CD4-positive, CD25-positive, alpha-beta regulatory T cell (primary cell): ENCODE results near the gene ERP44. TPM values are rescaled to one million over a fixed set of nuclear protein-coding genes. Genes with fewer than 3 reads are reported as not detected.
"Not testable (repeated sequence)": the region's sequence is repeated elsewhere in the genome, so short reads cannot be mapped to it uniquely, and the experiment has no call there.

Source experiments
- ATAC-seq, 2 donors: fragments of 150-1000 bp; cut with Tn5 transposase; one replicate each; pipeline ENCODE4 v1.10.0; 2021; ENCODE audit warnings: low read depth in 2 of 2, moderate number of reproducible peaks in 2 of 2, moderate library complexity in 1 of 2
- DNase-seq, 3 donors: peaks; one replicate each; pipeline versions ENCODE4 v3.0.0 to v3.0.0-alpha.2; 2012 to 2022; ENCODE audit warnings: mixed read lengths in 1 of 3
- H3K27ac ChIP-seq: one replicate; pipeline ENCODE4 v1.7.0; 2013; ENCODE audit warnings: mild to moderate bottlenecking, low read length; ENCODE audit not compliant: insufficient read depth, poor library complexity, severe bottlenecking
- H3K27me3 ChIP-seq: one replicate; pipeline ENCODE4 v1.7.0; 2013; ENCODE audit warnings: low read length; ENCODE audit not compliant: control insufficient read depth, insufficient read depth
- H3K36me3 ChIP-seq: one replicate; pipeline ENCODE4 v1.7.0; 2013; ENCODE audit warnings: mild to moderate bottlenecking, low read length, moderate library complexity; ENCODE audit not compliant: control insufficient read depth, insufficient read depth
- H3K4me1 ChIP-seq: 2 replicates; pipeline ENCODE4 v1.7.0; 2013; ENCODE audit warnings: mild to moderate bottlenecking, low read length; ENCODE audit not compliant: insufficient read depth, control insufficient read depth, poor library complexity, severe bottlenecking
- H3K4me3 ChIP-seq: one replicate; pipeline ENCODE4 v1.7.0; 2013; ENCODE audit warnings: low read depth, mild to moderate bottlenecking, low read length, moderate library complexity
- H3K9me3 ChIP-seq, 2 experiments: 1 replicate in 1 of 2; 2 replicates in 1 of 2; pipeline ENCODE4 v1.7.0; 2013; ENCODE audit warnings: low read length in 2 of 2, mild to moderate bottlenecking in 1 of 2, moderate library complexity in 1 of 2; ENCODE audit not compliant: control insufficient read depth in 2 of 2
- H3K27ac Mint-ChIP-seq, 3 donors: one replicate each; pipeline ENCODE4 v1.8.0; 2020 to 2022; ENCODE audit warnings: mild to moderate bottlenecking in 3 of 3, mixed read lengths in 3 of 3, moderate library complexity in 2 of 3
- H3K27me3 Mint-ChIP-seq: one replicate; pipeline ENCODE4 v1.8.0; 2022; ENCODE audit warnings: mild to moderate bottlenecking, mixed read lengths
- H3K36me3 Mint-ChIP-seq: one replicate; pipeline ENCODE4 v1.8.0; 2020; ENCODE audit warnings: mixed read lengths
- H3K4me1 Mint-ChIP-seq, 4 donors: one replicate each; pipeline ENCODE4 v1.8.0; 2020 to 2022; ENCODE audit warnings: mixed read lengths in 4 of 4, mild to moderate bottlenecking in 1 of 4
- H3K4me3 Mint-ChIP-seq, 4 donors: one replicate each; pipeline ENCODE4 v1.8.0; 2020 to 2022; ENCODE audit warnings: mild to moderate bottlenecking in 4 of 4, mixed read lengths in 4 of 4, moderate library complexity in 3 of 4
- H3K9me3 Mint-ChIP-seq, 7 donors: one replicate each; pipeline ENCODE4 v1.8.0; 2020 to 2022; ENCODE audit warnings: mixed read lengths in 7 of 7, mild to moderate bottlenecking in 3 of 7, moderate library complexity in 2 of 7
- polyA plus RNA-seq, 4 donors: library from polyadenylated mRNA; unstranded; fragments of 300-500 nt; fragmentation: Illumina TruSeq; gene quantifications; one replicate each; pipeline ENCODE4 v1.2.3, GENCODE V29; 2021
- total RNA-seq: library from RNA; stranded (reverse); gene quantifications from one replicate; pipeline ENCODE4 v1.2.3, GENCODE V29; 2022

ERP44 gene
- total and polyA plus RNA-seq, 5 donors from 2014 or later, result 14.0 to 42.6 (median 35.0) TPM

DNA sequence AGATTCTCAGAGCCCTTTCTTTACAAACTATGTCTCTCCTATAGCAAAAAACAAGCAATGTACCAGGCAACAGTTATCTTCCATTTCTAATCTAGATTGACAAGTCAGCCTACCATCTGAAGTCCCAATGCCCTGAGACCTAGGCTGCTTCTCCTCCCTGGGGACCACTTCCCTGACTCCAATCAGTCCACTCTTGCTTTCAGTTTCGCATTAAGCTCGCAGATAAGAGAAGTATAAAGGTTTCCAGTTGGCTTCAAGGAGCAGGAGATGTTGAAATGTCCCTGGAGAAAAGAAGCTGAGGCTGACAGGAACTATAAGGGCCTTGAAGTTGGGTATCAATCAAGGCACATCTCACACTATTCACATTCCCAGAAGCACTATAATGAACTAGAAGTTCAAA is 32.3 kb downstream of the ERP44 start:
- peak in 1 of 3 donors; percentile 5 for DNase-seq
- Histone ChIP-seq H3K36me3 (no peaks in the 10 kb centered on the region), H3K9me3 (no peaks in the 10 kb centered on the region), H3K27me3 (no peaks in the 10 kb centered on the region), H3K27ac (no peak overlapping the region), H3K4me1 (no peaks in the 10 kb centered on the region), H3K4me3 (no peak overlapping the region)
- H3K4me3 Mint-ChIP-seq, result no peak overlapping the region
- H3K9me3 Mint-ChIP-seq, result peaks cover 0 to 1% (median 0%) of the 10 kb centered on the region in 7 donors
- H3K4me1 Mint-ChIP-seq, result peaks cover 19 to 38% (median 36%) of the 10 kb centered on the region in 4 donors
- no peak for ATAC-seq
- no peaks in the 10 kb centered on the region for H3K27me3 Mint-ChIP-seq
- peak overlapping the region in 2 of 3 donors; percentile 1 to 73 for H3K27ac Mint-ChIP-seq
- peaks cover 7% of the 10 kb centered on the region for H3K36me3 Mint-ChIP-seq

DNA sequence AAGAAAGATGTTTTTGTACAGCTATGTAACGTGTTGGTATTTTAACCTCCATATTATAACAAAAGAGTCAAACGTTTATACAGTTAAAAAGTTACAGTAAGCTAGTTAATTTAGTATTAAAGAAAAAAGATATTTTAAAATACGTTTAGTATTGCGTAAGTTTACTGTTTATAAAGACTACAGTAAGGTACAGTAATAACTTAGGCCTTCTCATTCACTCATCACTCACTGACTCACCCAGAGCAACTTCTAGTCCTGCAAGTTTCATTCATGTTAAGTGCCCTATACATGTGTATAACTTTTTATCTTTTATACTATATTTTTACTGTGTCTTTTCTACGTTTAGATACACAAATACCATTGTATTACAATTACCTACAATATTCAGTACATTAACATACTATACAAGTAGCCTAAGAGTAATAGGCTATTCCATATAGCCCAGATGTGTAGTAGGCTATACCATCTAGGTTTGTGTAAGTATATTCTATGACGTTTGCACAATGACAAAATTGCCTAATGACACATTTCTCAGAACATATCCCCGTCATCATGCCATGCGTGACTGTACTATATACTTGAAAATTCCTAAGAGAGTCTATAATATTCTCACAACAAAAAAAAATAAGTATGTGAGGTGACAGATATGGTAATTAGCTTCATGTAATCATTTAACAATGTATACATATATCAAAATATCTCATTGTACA is 33.8 kb downstream of the ERP44 start:
- Mint-ChIP-seq H3K9me3 (peaks cover 0 to 1% (median 0%) of the 10 kb centered on the region in 7 donors), H3K36me3 (peaks cover 7% of the 10 kb centered on the region), H3K27me3 (no peaks in the 10 kb centered on the region), H3K4me1 (peaks cover 19 to 35% (median 30%) of the 10 kb centered on the region in 4 donors), H3K4me3 (no peak overlapping the region), H3K27ac (no peak overlapping the region)
- H3K4me3 ChIP-seq, result no peak overlapping the region
- H3K9me3 ChIP-seq, result no peaks in the 10 kb centered on the region
- H3K27me3 ChIP-seq, result no peaks in the 10 kb centered on the region
- no peak overlapping the region for H3K27ac ChIP-seq
- no peaks in the 10 kb centered on the region for H3K4me1 ChIP-seq
- DNase-seq, result no peak
- no peaks in the 10 kb centered on the region for H3K36me3 ChIP-seq
- ATAC-seq, result no peak

DNA sequence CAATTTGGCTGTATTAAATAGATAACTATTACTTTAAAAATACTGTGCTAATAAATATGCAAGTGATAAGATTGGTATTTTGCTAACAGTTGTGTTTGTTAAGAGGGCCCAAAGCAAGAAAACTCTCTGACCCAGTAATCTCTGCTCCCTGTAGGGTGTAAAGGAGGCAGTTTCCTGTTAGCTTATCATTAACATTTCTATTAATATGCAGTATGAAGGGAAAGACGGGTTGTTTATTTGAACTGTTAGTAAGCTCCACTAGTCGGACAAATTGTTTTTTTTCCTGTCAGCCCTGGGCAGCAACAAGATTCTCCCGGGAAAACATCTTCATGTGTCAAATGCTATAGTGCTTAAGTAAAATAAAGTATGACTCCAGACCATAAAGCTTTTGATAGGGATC is 35.6 kb downstream of the ERP44 start:
- Histone ChIP-seq H3K27ac (no peak overlapping the region), H3K4me1 (no peaks in the 10 kb centered on the region), H3K36me3 (peaks cover 15% of the 10 kb centered on the region), H3K9me3 (no peaks in the 10 kb centered on the region), H3K4me3 (no peak overlapping the region), H3K27me3 (no peaks in the 10 kb centered on the region)
- H3K9me3 Mint-ChIP-seq, result peaks cover 0 to 1% (median 0%) of the 10 kb centered on the region in 7 donors
- H3K27me3 Mint-ChIP-seq, result no peaks in the 10 kb centered on the region
- peaks cover 13% of the 10 kb centered on the region for H3K36me3 Mint-ChIP-seq
- no peak for ATAC-seq
- H3K27ac Mint-ChIP-seq, result no peak overlapping the region
- peaks cover 25 to 36% (median 32%) of the 10 kb centered on the region in 4 donors for H3K4me1 Mint-ChIP-seq
- no peak for DNase-seq
- H3K4me3 Mint-ChIP-seq, result no peak overlapping the region

DNA sequence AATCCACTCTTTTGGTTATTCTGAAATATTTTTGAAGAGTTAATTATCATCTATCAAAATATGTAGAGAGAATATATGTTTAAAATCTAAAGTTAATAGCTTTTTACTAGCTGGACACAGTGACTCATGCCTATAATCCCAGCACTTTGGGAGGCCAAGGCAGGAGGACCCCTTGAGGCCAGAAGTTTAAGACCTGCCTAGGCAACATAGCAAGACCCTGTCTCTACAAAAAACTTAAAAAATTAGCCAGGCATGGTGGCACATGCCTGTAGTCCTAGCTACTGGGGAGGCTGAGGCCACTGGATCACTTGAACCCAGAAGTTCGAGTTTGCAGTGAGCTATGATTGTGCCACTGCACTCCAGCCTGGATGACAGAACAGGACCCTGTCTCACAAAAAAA is 36.1 kb downstream of the ERP44 start:
- ATAC-seq, H3K27me3 Mint-ChIP-seq, H3K9me3 ChIP-seq, H3K4me3 Mint-ChIP-seq, H3K27ac Mint-ChIP-seq, DNase-seq, H3K9me3 Mint-ChIP-seq, H3K27me3 ChIP-seq, H3K27ac ChIP-seq, H3K4me3 ChIP-seq, H3K4me1 ChIP-seq: not testable (repeated sequence)
- peaks cover 20% of the 10 kb centered on the region for H3K36me3 ChIP-seq
- Mint-ChIP-seq H3K36me3 (peaks cover 17% of the 10 kb centered on the region), H3K4me1 (peaks cover 25 to 37% (median 33%) of the 10 kb centered on the region in 4 donors)

DNA sequence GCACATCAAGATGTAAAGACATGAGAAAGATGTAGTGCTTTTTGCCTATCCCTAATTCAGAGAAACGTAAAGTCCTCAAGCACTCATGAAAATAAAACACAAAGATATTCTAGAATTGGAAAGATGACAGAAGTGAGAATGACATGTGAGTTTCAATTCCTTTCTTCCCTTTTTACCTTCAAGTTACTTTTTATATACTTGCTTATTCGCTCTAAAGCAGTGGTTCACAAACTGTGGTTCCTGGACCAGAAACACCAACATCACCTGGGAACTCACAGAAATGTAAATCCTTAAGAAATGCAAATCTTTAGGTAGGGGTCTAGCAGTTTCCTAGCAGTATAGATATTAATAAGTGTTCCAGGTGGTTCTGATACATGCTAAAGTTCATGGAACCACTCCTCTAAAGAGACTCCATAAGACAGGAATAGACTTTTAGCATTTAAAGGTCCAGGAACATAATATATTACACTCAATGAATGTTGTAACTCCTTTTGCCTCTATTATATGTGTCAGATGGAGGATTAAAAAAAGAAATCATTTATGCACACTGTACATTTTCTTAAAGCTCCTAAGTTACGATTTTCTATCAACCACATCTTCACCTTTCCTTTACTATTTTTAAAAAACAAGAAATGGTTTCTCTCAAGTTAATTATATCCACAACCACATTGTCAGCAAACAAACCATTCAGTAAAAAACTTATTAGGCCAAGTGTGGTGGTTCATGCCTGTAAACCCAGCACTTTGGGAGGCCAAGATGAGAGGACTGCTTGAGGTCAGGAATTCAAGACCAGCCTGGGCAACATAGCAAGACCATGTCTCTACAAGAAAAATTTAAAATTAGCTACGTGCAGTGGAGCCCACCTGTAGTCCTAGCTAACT is 39.9 kb downstream of the ERP44 start:
- DNase-seq (no peak), ATAC-seq (no peak)
- H3K36me3 Mint-ChIP-seq, result peaks cover 18% of the 10 kb centered on the region
- Histone ChIP-seq H3K4me1 (no peaks in the 10 kb centered on the region), H3K36me3 (peaks cover 36% of the 10 kb centered on the region), H3K4me3 (no peak overlapping the region), H3K27ac (no peak overlapping the region), H3K27me3 (no peaks in the 10 kb centered on the region), H3K9me3 (no peaks in the 10 kb centered on the region)
- H3K4me3 Mint-ChIP-seq, result no peak overlapping the region
- H3K9me3 Mint-ChIP-seq, result no peaks in the 10 kb centered on the region
- no peaks in the 10 kb centered on the region for H3K27me3 Mint-ChIP-seq
- H3K27ac Mint-ChIP-seq, result peak overlapping the region in 2 of 3 donors; percentile 2 to 18
- H3K4me1 Mint-ChIP-seq, result peaks cover 10 to 28% (median 20%) of the 10 kb centered on the region in 4 donors

DNA sequence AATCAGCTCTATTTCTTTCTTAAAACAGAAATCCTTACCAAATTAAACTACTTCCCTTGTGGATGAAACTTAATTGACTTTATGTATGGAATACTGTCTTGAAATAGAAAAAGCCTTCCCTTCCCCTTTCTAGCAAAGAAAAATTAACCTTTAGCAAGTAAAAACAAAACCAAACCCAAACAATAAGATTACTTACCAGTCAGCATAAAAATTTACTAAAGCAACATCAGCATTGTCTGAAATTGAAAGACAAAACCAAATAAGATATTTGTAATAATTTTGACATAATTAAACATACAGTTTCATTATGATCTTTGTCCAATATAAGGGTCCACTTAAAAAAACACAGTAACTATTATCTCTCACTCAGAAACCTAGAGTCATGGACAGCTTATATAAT is 41.2 kb downstream of the ERP44 start:
- peaks cover 0 to 21% (median 18%) of the 10 kb centered on the region in 4 donors for H3K4me1 Mint-ChIP-seq
- no peak overlapping the region for H3K4me3 ChIP-seq
- peaks cover 18% of the 10 kb centered on the region for H3K36me3 Mint-ChIP-seq
- H3K27ac ChIP-seq, result no peak overlapping the region
- DNase-seq (no peak), ATAC-seq (no peak)
- no peaks in the 10 kb centered on the region for H3K27me3 ChIP-seq
- no peaks in the 10 kb centered on the region for H3K27me3 Mint-ChIP-seq
- H3K4me3 Mint-ChIP-seq, result no peak overlapping the region
- no peaks in the 10 kb centered on the region for H3K9me3 ChIP-seq
- no peaks in the 10 kb centered on the region for H3K9me3 Mint-ChIP-seq
- peaks cover 36% of the 10 kb centered on the region for H3K36me3 ChIP-seq
- H3K27ac Mint-ChIP-seq, result no peak overlapping the region
- H3K4me1 ChIP-seq, result no peaks in the 10 kb centered on the region

DNA sequence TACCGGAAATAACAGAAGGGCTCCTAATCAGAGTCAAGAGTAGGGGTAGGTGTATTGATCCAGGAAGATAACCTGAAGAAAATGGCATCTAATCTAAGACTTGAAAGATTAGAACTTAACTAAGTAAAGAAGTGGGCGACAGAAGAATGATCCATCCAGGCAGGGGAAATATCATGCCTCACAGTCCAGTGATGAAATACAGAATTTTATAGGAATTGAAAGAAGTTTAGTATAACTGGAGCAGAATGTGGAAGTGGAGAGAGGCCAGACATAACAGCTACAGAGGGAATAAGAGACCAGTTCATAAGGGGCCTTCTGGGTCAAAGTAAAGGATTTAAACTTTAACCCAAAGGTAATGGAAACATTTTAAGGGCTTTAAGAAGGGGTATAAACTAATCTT is 42.2 kb downstream of the ERP44 start:
- Mint-ChIP-seq H3K9me3 (no peaks in the 10 kb centered on the region), H3K27ac (peak overlapping the region in 1 of 3 donors; percentile 62), H3K4me3 (no peak overlapping the region), H3K4me1 (peaks cover 0 to 25% (median 16%) of the 10 kb centered on the region in 4 donors), H3K36me3 (peaks cover 24% of the 10 kb centered on the region), H3K27me3 (no peaks in the 10 kb centered on the region)
- Histone ChIP-seq H3K9me3 (no peaks in the 10 kb centered on the region), H3K36me3 (peaks cover 45% of the 10 kb centered on the region), H3K27ac (no peak overlapping the region), H3K4me1 (no peaks in the 10 kb centered on the region), H3K27me3 (no peaks in the 10 kb centered on the region), H3K4me3 (no peak overlapping the region)
- ATAC-seq (no peak), DNase-seq (no peak)
